K562 (cell line): ENCODE measurements around the gene PRKCE. TPM values are rescaled to one million over a fixed set of nuclear protein-coding genes. Genes with fewer than 3 reads are reported as not detected.

ENCODE experiments used
- ATAC-seq: fragments of 200-7000 bp; cut with Tn5 transposase; 3 replicates; pipeline ENCODE4 v1.9.1; 2020; ENCODE audit warnings: moderate library complexity
- BruUV-seq: library from RNA; stranded (reverse); fragments of 400-500 nt; replicated peaks from 2 replicates; lab custom pipeline; 2021; lab: Mats Ljungman, UMichigan
- CTCF ChIA-PET: fragments of 300-600 bp; formaldehyde crosslinking; extraction: SDS; loops from one replicate; lab custom pipeline; 2021; ENCODE audit warnings: low intra/inter-chr PET ratio; lab: Yijun Ruan, JAX
- POLR2A ChIA-PET: fragments of 300-600, 350-650 bp; sonication (Branson Sonifier 250); formaldehyde crosslinking; extraction: SDS; loops from one replicate; lab custom pipeline; 2021; ENCODE audit warnings: antibody characterized with exemption, inconsistent platforms; lab: Yijun Ruan, JAX
- DNase-seq, 4 experiments: peaks; one replicate each; pipeline versions ENCODE4 v3.0.0 to v3.0.0-alpha.2; 2011 to 2018; ENCODE audit warnings: low spot score in 3 of 4, mixed read lengths in 3 of 4; ENCODE audit errors: extremely low read depth in 1 of 4
- FAIRE-seq: peaks from 2 replicates; lab custom pipeline; 2011; peaks lifted over from hg19 to GRCh38; lab: Jason Lieb, UNC
- H2AFZ ChIP-seq: 2 replicates; pipeline ENCODE4 v1.6.0; 2011; ENCODE audit warnings: low read depth, low read length, control low read depth, inconsistent platforms
- H3K27ac ChIP-seq: fragments of 200-600 bp; 3 replicates; pipeline ENCODE4 v1.8.0; 2011; ENCODE audit warnings: low read depth, mild to moderate bottlenecking, control low read depth, inconsistent platforms, low read length, moderate library complexity, mixed read lengths; ENCODE audit errors: extremely low read depth
- H3K27me3 ChIP-seq, 2 experiments: fragments of 300-600 bp in 1 of 2; 2 replicates in 1 of 2; 3 replicates in 1 of 2; pipeline versions ENCODE4 v1.6.0 to v1.8.0; 2011; ENCODE audit warnings: inconsistent platforms in 2 of 2, low read length in 2 of 2, mild to moderate bottlenecking in 1 of 2, mixed read lengths in 1 of 2, moderate library complexity in 1 of 2; ENCODE audit not compliant: control insufficient read depth in 2 of 2, insufficient read depth in 2 of 2
- H3K36me3 ChIP-seq: fragments of 300-600 bp; 3 replicates; pipeline ENCODE4 v1.8.0; 2011; ENCODE audit warnings: mild to moderate bottlenecking, low read length, inconsistent platforms; ENCODE audit not compliant: control insufficient read depth, insufficient read depth
- H3K4me1 ChIP-seq, 2 experiments: fragments of 200-600 bp in 1 of 2; replicated peaks in 1 of 2; 2 replicates in 1 of 2; 3 replicates in 1 of 2; pipeline versions ENCODE4 v1.5.1 to v1.8.0; 2011; ENCODE audit warnings: inconsistent platforms in 2 of 2, low read length in 2 of 2, mild to moderate bottlenecking in 1 of 2, mixed read lengths in 1 of 2, moderate library complexity in 1 of 2; ENCODE audit not compliant: control insufficient read depth in 2 of 2, insufficient read depth in 2 of 2
- H3K4me2 ChIP-seq: 2 replicates; pipeline ENCODE4 v1.6.1; 2011; ENCODE audit warnings: low read length, control low read depth, inconsistent platforms, mixed read lengths; ENCODE audit not compliant: insufficient read depth
- H3K4me3 ChIP-seq: fragments of 200-600 bp; sonication (generic), shearing (Covaris generic); 2 replicates; pipeline ENCODE4 v1.5.1; 2016; ENCODE audit warnings: control low read depth, inconsistent platforms
- H3K79me2 ChIP-seq: fragments of 200-600 bp; 3 replicates; pipeline ENCODE4 v1.8.0; 2011; ENCODE audit warnings: low read length, inconsistent platforms; ENCODE audit not compliant: control insufficient read depth, insufficient read depth
- H3K9ac ChIP-seq, 2 experiments: 2 replicates each; pipeline versions ENCODE4 v1.6.0 to v1.6.1; 2011; ENCODE audit warnings: low read depth in 2 of 2, low read length in 2 of 2, control low read depth in 1 of 2, inconsistent platforms in 1 of 2, mild to moderate bottlenecking in 1 of 2, mixed read lengths in 1 of 2; ENCODE audit not compliant: insufficient read depth in 1 of 2
- H3K9me1 ChIP-seq: one replicate; pipeline ENCODE4 v1.6.0; 2011; ENCODE audit warnings: inconsistent platforms, mild to moderate bottlenecking, low read length, moderate library complexity; ENCODE audit not compliant: control insufficient read depth, insufficient read depth
- H3K9me3 ChIP-seq: replicated peaks from 2 replicates; pipeline ENCODE4 v1.5.1; 2011; ENCODE audit warnings: low read depth, low read length, inconsistent platforms; ENCODE audit not compliant: control insufficient read depth, insufficient read depth
- H4K20me1 ChIP-seq: replicated peaks from 2 replicates; pipeline ENCODE4 v1.6.1; 2011; ENCODE audit warnings: low read length, inconsistent platforms, mixed read lengths; ENCODE audit not compliant: control insufficient read depth, insufficient read depth
- BMI1 ChIP-seq: fragments of 150-350 bp; IDR thresholded peaks from 2 replicates; pipeline ENCODE4 v1.6.1; 2014; ENCODE audit warnings: low read length
- CEBPB ChIP-seq: fragments of 450-650 bp; IDR thresholded peaks from 2 replicates; pipeline ENCODE4 v1.6.1; 2016; ENCODE audit warnings: missing genetic modification characterization, missing compliant biosample characterization
- CHAMP1 ChIP-seq: fragments of 450-650 bp; IDR thresholded peaks from 2 replicates; pipeline ENCODE4 v1.6.1; 2016; ENCODE audit warnings: mild to moderate bottlenecking
- CHD1 ChIP-seq: fragments of 200-600 bp; sonication (generic); IDR thresholded peaks from one replicate; pipeline ENCODE4 v1.6.1; 2012; ENCODE audit warnings: mild to moderate bottlenecking, moderate library complexity, low read length, inconsistent platforms
- ETV6 ChIP-seq, 3 experiments: fragments of 150-350 bp in 1 of 3; sonication (generic) in 1 of 3; formaldehyde crosslinking in 1 of 3; IDR thresholded peaks; 2 replicates each; pipeline versions ENCODE4 v1.6.1 to v1.8.0; 2014 to 2022; ENCODE audit warnings: borderline replicate concordance in 2 of 3, low read depth in 2 of 3, antibody characterized with exemption in 1 of 3, low read length in 1 of 3, mild to moderate bottlenecking in 1 of 3, missing genetic modification reagents in 1 of 3
- HNRNPLL ChIP-seq: fragments of 200-400 bp; formaldehyde crosslinking; IDR thresholded peaks from 2 replicates; pipeline ENCODE4 v1.6.1; 2017; ENCODE audit warnings: low read length, low read depth, mild to moderate bottlenecking; ENCODE audit not compliant: poor library complexity, severe bottlenecking
- JUNB ChIP-seq: fragments of 450-650 bp; formaldehyde crosslinking; conservative IDR thresholded peaks from 2 replicates; pipeline ENCODE4 v1.4.0; 2020; ENCODE audit warnings: mild to moderate bottlenecking
- MCM5 ChIP-seq: fragments of 450-650 bp; IDR thresholded peaks from 2 replicates; pipeline ENCODE4 v1.6.1; 2016; ENCODE audit warnings: low read depth
- MCM7 ChIP-seq, 2 experiments: fragments of 450-650 bp; IDR thresholded peaks; 2 replicates each; pipeline ENCODE4 v1.6.1; 2016 to 2018
- MEF2D ChIP-seq: conservative IDR thresholded peaks from 2 replicates; pipeline ENCODE4 v1.6.1; 2016; ENCODE audit warnings: low read depth, missing genetic modification characterization, missing compliant biosample characterization
- NCOA6 ChIP-seq: fragments of 450-650 bp; IDR thresholded peaks from 2 replicates; pipeline ENCODE4 v1.6.1; 2017; ENCODE audit warnings: mild to moderate bottlenecking
- POU5F1 ChIP-seq: fragments of 150-350 bp; IDR thresholded peaks from 2 replicates; pipeline ENCODE4 v1.6.1; 2014; ENCODE audit warnings: borderline replicate concordance, low read length, low read depth, mild to moderate bottlenecking; ENCODE audit not compliant: partially characterized antibody
- WGBS: fragments of 100-300 bp; shearing (Covaris generic); methylation state at CpG from one replicate; pipeline ENCODE4 v1.1.6; 2016; ENCODE audit warnings: low coverage, mixed read lengths; ENCODE audit not compliant: insufficient coverage; ENCODE audit errors: missing lambda C conversion rate; 5-methylcytosine and 5-hydroxymethylcytosine counted together
- in situ Hi-C: fragments of 300-500 bp; cut with MboI; formaldehyde crosslinking; loops from 4 replicates; pipeline ENCODE4 v1.15.0; 2018; ENCODE audit warnings: inconsistent platforms, mixed read lengths
- intact Hi-C: fragments of 100-400 bp; cut with micrococcal nuclease; formaldehyde crosslinking; loops from 2 replicates; pipeline ENCODE4 v1.14.2; 2022
- polyA plus RNA-seq, 8 experiments: library from polyadenylated mRNA; depleted of rRNA in 4 of 8; stranded (reverse) in 5 of 8; unstranded in 3 of 8; fragments of >200 nt; fragmentation: Nextera tagmentation in 2 of 8; fragmentation: Illumina TruSeq in 1 of 8; extraction: Ambion mirVana in 2 of 8; extraction: Trizol in 1 of 8; gene quantifications; 2 replicates each; pipeline versions ENCODE4 v1.2.1 to v1.2.3, GENCODE V29; 2011 to 2014; ENCODE audit warnings: inconsistent platforms in 1 of 8, missing spikeins in 1 of 8
- total RNA-seq, 7 experiments: library from RNA; depleted of rRNA in 6 of 7; stranded (reverse); fragments of >200 nt in 6 of 7; fragmentation: Illumina TruSeq in 2 of 7; extraction: Trizol in 2 of 7; gene quantifications; 2 replicates each; pipeline versions ENCODE4 v1.2.1 to v1.2.3, GENCODE V29; 2011 to 2021; ENCODE audit warnings: low replicate concordance in 1 of 7
- TF ChIP-seq, protein P1 (sequence below): sonication (generic); formaldehyde crosslinking; IDR thresholded peaks from 2 replicates; pipeline ENCODE4 v1.8.0; 2022; ENCODE audit warnings: missing genetic modification reagents, mild to moderate bottlenecking, borderline replicate concordance

Gene PRKCE
- total and polyA plus RNA-seq, 9 of the 15 experiments (the other 6 are each of a cell fraction or from before 2014, with no cell fraction given): 0.06 to 1.0 (median 0.22) TPM; not detected in 1

- Histone ChIP-seq H2AFZ (no peak overlapping the region), H3K9me3 (no peaks in the 10 kb centered on the region), H3K4me3 (no peak overlapping the region), H3K9me1 (no peaks in the 10 kb centered on the region), H3K36me3 (no peaks in the 10 kb centered on the region), H3K27me3 (peaks cover 5 to 20% of the 10 kb centered on the region in 2 experiments; a peak in 3 of 5 replicates), H3K9ac (no peak overlapping the region), H3K4me2 (no peak overlapping the region), H3K4me1 (no peaks in the 10 kb centered on the region), H3K79me2 (no peaks in the 10 kb centered on the region), H4K20me1 (no peaks in the 10 kb centered on the region), H3K27ac (no peak overlapping the region)
- ATAC-seq (no peak), FAIRE-seq (no peak), DNase-seq (no peak)
- in situ Hi-C loops (no loop called here), intact Hi-C loops (no loop called here)
- CTCF ChIA-PET: no interaction called here
- TF ChIP-seq MCM7 (IDR thresholded peaks at IDR 0.05) (no peak), BMI1 (no peak), ETV6 (IDR thresholded peaks at IDR 0.05; ENCODE audit: borderline replicate concordance in 1 of 2, low read depth in 2 of 2, low read length in 1 of 2) (no peak), ETV6 (CRISPR knock-in tag; IDR thresholded peaks at IDR 0.05; ENCODE audit: borderline replicate concordance) (no peak), CEBPB (tag) (no peak), JUNB (no peak), CHD1 (no peak), POU5F1 (no peak), CHAMP1 (no peak), MEF2D (tag) (no peak), HNRNPLL (no peak), MCM5 (no peak), NCOA6 (no peak)
- TF ChIP-seq, protein P1, sequence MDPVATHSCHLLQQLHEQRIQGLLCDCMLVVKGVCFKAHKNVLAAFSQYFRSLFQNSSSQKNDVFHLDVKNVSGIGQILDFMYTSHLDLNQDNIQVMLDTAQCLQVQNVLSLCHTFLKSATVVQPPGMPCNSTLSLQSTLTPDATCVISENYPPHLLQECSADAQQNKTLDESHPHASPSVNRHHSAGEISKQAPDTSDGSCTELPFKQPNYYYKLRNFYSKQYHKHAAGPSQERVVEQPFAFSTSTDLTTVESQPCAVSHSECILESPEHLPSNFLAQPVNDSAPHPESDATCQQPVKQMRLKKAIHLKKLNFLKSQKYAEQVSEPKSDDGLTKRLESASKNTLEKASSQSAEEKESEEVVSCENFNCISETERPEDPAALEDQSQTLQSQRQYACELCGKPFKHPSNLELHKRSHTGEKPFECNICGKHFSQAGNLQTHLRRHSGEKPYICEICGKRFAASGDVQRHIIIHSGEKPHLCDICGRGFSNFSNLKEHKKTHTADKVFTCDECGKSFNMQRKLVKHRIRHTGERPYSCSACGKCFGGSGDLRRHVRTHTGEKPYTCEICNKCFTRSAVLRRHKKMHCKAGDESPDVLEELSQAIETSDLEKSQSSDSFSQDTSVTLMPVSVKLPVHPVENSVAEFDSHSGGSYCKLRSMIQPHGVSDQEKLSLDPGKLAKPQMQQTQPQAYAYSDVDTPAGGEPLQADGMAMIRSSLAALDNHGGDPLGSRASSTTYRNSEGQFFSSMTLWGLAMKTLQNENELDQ (CRISPR knock-in tag): no peak
- BruUV-seq: no TSS peak
- 1% methylated on average over 4 of the region's 4 CpGs for WGBS
- POLR2A ChIA-PET: no interaction called here
These were observed 474.3 kb downstream of the PRKCE start for GRCh38 chr2:46125798-46126197.
